SK-N-SH (cell line): Measurements from ENCODE around the gene MAEA.

Experiments
- EP300 ChIP-seq, 2 experiments: IDR thresholded peaks; 2 replicates each; pipeline versions ENCODE4 v1.4.0 to v1.6.1; 2012; ENCODE audit warnings: borderline replicate concordance in 1 of 2, low read depth in 1 of 2, low read length in 1 of 2
- EZH2phosphoT487 ChIP-seq: fragments of 200-600 bp; sonication (generic); IDR thresholded peaks from 2 replicates; pipeline ENCODE4 v1.6.1; 2017; ENCODE audit warnings: low read depth, mixed run types, mild to moderate bottlenecking, antibody characterized with exemption, moderate library complexity, borderline replicate concordance
- FOSL2 ChIP-seq: IDR thresholded peaks from 2 replicates; pipeline ENCODE4 v1.4.0; 2012; ENCODE audit warnings: low read depth, mild to moderate bottlenecking, moderate library complexity, borderline replicate concordance
- GABPA ChIP-seq: IDR thresholded peaks from 2 replicates; pipeline ENCODE4 v1.4.0; 2012; ENCODE audit warnings: low read depth, mild to moderate bottlenecking
- MXI1 ChIP-seq: IDR thresholded peaks from 2 replicates; pipeline ENCODE4 v1.6.1; 2012; ENCODE audit warnings: mild to moderate bottlenecking, low read depth, low read length, improper control_type of control experiment
- POLR2AphosphoS5 ChIP-seq: IDR thresholded peaks from 2 replicates; pipeline ENCODE4 v1.6.1; 2012; ENCODE audit warnings: low read depth, low read length
- RFX5 ChIP-seq: IDR thresholded peaks from 2 replicates; pipeline ENCODE4 v1.6.1; 2012; ENCODE audit warnings: mild to moderate bottlenecking, improper control_type of control experiment, low read length
- TF ChIP-seq, protein P1 (sequence below): IDR thresholded peaks from 2 replicates; pipeline ENCODE4 v1.4.0; 2012; ENCODE audit warnings: low read depth, borderline replicate concordance
- TF ChIP-seq, protein P2 (sequence below): fragments of 200-600 bp; sonication (generic); IDR thresholded peaks from 2 replicates; pipeline ENCODE4 v1.6.1; 2017; ENCODE audit warnings: antibody characterized with exemption, mild to moderate bottlenecking, moderate library complexity
- TF ChIP-seq, protein P3 (sequence below): IDR thresholded peaks from 2 replicates; pipeline ENCODE4 v1.6.1; 2012; ENCODE audit warnings: mild to moderate bottlenecking, low read depth, low read length, moderate library complexity
- TF ChIP-seq, protein P4 (sequence below): fragments of 150-350 bp; IDR thresholded peaks from 2 replicates; pipeline ENCODE4 v1.6.1; 2017; ENCODE audit warnings: antibody characterized with exemption, low read length, low read depth, borderline replicate concordance
- TF ChIP-seq, protein P5 (sequence below): IDR thresholded peaks from 2 replicates; pipeline ENCODE4 v1.4.0; 2012; ENCODE audit warnings: low read depth, borderline replicate concordance

DNA sequence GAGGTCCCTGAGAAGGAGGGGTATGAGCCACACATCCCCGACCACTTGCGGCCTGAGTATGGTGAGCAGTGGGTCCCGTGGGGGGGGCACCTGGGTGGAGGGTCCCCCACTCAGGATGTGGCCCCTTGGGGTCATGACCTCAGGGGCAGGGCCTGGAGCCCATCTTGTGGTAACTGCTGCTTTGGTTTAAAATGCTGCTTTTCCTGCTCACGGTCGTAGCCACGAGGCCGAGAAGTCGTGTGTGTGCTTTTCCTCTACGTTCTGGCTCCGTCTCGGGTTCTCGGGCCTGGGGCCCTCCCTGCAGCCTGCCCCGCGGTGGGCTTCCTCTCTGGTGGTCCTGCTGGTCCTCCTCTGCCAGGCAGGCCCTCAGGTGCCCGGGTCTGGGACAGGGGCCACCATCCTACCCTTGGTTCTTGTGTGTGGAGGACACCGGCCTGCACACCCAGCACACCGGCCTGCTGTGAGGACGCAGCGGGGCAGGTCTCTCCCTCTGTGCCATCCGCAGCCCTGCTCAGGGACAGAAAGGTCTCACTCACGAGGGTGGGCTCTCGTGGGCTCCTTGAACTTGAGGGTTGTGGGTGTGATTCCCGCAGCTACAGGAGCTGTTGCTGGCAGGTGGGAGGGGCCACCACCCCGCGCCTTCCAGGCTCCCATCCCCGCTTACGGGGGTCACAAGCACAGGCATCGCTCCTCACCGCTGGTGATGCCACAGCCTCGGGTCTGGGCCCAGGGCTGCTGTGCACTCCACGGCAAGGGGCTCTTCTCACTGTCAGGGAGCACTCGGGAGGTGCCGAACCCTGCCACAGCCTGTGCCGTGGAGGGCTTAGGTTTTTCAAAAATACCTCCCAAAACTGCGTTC lies 76.9 kb downstream of the MAEA start:
- TF ChIP-seq POLR2AphosphoS5 (no peak), EZH2phosphoT487 (no peak), RFX5 (no peak), FOSL2 (no peak), GABPA (no peak), MXI1 (no peak), EP300 (IDR thresholded peaks at IDR 0.05; ENCODE audit: borderline replicate concordance in 1 of 2, low read depth in 1 of 2, low read length in 1 of 2) (no peak)
- TF ChIP-seq, protein P1, sequence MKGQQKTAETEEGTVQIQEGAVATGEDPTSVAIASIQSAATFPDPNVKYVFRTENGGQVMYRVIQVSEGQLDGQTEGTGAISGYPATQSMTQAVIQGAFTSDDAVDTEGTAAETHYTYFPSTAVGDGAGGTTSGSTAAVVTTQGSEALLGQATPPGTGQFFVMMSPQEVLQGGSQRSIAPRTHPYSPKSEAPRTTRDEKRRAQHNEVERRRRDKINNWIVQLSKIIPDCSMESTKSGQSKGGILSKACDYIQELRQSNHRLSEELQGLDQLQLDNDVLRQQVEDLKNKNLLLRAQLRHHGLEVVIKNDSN = no peak
- TF ChIP-seq, protein P2, sequence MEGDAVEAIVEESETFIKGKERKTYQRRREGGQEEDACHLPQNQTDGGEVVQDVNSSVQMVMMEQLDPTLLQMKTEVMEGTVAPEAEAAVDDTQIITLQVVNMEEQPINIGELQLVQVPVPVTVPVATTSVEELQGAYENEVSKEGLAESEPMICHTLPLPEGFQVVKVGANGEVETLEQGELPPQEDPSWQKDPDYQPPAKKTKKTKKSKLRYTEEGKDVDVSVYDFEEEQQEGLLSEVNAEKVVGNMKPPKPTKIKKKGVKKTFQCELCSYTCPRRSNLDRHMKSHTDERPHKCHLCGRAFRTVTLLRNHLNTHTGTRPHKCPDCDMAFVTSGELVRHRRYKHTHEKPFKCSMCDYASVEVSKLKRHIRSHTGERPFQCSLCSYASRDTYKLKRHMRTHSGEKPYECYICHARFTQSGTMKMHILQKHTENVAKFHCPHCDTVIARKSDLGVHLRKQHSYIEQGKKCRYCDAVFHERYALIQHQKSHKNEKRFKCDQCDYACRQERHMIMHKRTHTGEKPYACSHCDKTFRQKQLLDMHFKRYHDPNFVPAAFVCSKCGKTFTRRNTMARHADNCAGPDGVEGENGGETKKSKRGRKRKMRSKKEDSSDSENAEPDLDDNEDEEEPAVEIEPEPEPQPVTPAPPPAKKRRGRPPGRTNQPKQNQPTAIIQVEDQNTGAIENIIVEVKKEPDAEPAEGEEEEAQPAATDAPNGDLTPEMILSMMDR = no peak
- TF ChIP-seq, protein P3, sequence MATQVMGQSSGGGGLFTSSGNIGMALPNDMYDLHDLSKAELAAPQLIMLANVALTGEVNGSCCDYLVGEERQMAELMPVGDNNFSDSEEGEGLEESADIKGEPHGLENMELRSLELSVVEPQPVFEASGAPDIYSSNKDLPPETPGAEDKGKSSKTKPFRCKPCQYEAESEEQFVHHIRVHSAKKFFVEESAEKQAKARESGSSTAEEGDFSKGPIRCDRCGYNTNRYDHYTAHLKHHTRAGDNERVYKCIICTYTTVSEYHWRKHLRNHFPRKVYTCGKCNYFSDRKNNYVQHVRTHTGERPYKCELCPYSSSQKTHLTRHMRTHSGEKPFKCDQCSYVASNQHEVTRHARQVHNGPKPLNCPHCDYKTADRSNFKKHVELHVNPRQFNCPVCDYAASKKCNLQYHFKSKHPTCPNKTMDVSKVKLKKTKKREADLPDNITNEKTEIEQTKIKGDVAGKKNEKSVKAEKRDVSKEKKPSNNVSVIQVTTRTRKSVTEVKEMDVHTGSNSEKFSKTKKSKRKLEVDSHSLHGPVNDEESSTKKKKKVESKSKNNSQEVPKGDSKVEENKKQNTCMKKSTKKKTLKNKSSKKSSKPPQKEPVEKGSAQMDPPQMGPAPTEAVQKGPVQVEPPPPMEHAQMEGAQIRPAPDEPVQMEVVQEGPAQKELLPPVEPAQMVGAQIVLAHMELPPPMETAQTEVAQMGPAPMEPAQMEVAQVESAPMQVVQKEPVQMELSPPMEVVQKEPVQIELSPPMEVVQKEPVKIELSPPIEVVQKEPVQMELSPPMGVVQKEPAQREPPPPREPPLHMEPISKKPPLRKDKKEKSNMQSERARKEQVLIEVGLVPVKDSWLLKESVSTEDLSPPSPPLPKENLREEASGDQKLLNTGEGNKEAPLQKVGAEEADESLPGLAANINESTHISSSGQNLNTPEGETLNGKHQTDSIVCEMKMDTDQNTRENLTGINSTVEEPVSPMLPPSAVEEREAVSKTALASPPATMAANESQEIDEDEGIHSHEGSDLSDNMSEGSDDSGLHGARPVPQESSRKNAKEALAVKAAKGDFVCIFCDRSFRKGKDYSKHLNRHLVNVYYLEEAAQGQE = no peak
- TF ChIP-seq, protein P4, sequence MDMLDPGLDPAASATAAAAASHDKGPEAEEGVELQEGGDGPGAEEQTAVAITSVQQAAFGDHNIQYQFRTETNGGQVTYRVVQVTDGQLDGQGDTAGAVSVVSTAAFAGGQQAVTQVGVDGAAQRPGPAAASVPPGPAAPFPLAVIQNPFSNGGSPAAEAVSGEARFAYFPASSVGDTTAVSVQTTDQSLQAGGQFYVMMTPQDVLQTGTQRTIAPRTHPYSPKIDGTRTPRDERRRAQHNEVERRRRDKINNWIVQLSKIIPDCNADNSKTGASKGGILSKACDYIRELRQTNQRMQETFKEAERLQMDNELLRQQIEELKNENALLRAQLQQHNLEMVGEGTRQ = no peak
- TF ChIP-seq, protein P5, sequence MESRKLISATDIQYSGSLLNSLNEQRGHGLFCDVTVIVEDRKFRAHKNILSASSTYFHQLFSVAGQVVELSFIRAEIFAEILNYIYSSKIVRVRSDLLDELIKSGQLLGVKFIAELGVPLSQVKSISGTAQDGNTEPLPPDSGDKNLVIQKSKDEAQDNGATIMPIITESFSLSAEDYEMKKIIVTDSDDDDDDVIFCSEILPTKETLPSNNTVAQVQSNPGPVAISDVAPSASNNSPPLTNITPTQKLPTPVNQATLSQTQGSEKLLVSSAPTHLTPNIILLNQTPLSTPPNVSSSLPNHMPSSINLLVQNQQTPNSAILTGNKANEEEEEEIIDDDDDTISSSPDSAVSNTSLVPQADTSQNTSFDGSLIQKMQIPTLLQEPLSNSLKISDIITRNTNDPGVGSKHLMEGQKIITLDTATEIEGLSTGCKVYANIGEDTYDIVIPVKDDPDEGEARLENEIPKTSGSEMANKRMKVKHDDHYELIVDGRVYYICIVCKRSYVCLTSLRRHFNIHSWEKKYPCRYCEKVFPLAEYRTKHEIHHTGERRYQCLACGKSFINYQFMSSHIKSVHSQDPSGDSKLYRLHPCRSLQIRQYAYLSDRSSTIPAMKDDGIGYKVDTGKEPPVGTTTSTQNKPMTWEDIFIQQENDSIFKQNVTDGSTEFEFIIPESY = no peak
